GF-D8 (cell line): ENCODE data around the gene WDSUB1.

Experiments used
- DNase-seq: peaks from one replicate; lab custom pipeline; 2025; lab: John Stamatoyannopoulos, UW

Gene WDSUB1

DNA sequence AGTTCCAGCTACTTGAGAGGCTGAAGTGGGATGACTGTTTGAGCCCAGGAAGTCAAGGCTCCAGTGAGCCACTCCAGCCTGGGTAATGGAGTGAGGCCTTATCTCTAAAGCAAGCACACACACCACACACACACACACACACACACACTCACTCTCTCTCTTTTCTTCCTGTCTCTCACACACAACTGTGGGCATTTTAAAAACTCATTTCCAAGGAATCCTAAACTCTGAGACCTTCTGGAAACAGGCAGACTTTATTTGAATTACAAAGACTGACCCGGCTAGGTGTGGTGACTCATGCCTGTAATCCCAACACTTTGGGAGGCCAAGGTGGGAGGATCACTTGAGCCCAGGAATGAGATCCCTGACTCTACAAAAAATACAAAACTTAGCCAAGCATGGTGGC, 21.3 kb downstream of the WDSUB1 start:
- no peak for DNase-seq

DNA sequence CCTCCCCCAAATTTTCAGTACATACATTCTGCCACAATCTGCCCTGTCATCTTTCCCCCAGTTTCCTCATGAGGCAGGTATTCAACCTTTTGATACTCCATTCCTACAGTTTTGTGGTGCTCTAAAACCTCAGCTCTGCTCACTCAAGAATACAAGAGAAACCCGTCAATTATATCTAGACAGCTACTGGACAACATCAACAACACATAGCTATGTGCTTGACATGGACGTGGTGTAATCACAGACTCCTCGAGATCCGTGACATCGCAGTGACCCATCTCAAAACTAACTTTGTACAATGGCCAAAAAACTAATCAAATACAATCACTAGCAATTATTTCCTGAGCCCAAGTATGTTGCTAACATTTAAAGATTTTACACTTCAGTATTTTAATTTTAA, 23.6 kb downstream of the WDSUB1 start:
- DNase-seq = no peak

DNA sequence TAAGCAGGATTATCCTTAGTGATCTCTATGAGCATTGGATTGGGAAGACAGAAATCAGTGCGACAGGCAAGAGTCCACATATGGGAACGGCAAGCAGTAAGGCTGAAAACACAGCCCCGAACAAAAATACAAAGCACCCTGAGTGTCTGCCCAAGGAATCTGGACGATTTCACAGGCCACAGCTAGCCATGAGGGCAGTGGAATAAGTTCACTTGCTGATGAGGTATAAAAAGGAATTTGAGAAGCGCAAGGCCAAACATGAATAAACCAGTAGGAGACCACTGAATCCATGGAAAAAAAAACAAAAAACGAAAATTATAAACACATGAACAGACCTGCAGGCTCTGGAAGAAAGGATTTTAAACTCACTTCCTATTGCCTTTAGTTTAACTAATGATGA, 24.3 kb downstream of the WDSUB1 start:
- DNase-seq = no peak

DNA sequence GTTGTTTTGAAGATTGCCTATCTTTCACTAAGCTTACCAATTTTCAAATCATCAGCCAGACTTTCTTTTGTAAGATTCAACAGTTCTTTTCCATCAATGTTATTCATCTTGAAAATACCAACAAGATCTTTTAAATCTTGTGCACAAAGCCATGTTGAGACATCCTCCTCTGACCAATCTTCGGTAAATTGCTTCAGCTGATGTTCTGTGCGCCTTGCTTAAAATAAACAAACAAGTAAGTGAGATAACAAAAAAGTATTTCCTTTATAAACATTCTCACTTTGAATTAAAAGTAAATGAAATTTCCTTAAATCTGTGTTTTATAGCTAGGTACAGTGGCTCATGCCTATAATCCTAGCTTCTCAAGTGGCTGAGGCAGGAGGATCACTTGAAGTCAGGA, 30.3 kb downstream of the WDSUB1 start:
- no peak for DNase-seq

- no peak for DNase-seq
These were observed 33.6 kb downstream of the WDSUB1 start for GRCh38 chr2:159252905-159253304.

DNA sequence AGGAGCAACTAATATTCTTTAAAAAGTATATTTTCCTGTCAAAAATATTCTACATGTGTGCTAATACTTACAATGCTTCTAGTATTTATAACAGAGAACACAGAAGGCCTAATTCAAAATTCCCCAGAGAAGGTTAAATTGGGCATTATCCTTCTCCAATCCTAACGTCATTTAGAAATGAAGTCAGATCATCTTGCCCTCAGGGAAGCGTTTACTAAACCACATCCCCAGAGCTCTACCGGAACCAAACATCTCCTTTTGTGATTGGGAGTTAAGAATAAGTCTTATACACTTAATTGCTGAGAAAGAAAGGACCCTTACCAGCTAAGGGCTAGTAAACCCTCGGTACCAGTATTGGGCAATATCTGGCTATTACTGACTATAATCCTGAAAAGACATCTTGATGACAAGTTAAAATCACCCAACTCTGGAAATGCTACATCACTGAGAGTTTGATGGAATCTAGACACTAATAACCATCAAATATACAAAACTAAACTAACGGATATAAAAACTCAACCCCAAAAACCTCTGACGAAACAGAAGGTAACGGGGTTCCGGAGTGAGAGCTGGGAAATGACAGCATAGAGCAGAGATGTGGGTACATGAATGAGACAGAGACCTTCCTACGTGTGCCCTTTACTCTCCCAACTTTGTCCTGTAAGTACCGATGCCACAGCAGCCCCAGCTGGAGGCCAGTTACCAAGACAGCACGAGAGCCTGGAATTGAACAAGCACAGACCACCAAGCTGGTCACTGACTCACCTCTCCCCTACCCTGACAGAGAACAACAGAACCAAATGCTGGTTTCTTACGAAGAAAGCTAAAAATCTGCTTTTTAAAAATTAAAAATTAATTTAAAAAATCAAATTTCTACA, 35.0 kb downstream of the WDSUB1 start:
- DNase-seq = no peak

DNA sequence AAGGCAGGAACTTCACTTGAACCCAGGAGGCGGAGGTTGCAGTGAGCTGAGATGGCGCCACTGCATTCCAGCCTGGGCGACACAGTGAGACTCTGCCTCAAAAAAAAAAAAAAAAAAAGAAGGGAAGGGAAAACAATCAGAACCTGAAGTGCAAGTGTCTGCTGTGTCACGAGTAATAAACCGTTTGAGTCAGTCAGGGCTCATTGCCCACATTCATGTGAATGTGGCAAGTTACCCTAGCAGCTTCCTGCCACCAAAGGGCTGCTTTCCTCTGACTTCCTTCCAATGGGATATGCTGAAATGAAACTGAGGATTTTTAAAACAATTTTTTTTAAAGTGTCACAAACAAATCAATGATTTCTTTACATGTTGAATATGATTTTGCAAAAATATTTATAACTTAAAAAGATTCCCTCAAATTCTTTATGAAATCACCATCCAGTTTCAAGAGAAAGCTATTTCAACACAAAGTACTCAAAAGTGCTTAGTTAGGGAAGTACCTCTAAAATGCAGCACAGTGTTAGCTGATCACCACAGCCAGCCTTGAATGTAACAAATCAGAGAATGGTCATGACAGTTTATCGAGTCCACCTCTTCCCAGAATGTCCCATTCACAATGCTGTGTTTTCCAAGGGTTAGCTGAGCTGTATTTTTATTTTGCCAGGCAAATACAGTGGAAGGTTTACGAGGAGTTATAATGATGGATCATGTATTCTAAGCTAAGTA, 36.4 kb downstream of the WDSUB1 start:
- DNase-seq = peak; percentile 95

DNA sequence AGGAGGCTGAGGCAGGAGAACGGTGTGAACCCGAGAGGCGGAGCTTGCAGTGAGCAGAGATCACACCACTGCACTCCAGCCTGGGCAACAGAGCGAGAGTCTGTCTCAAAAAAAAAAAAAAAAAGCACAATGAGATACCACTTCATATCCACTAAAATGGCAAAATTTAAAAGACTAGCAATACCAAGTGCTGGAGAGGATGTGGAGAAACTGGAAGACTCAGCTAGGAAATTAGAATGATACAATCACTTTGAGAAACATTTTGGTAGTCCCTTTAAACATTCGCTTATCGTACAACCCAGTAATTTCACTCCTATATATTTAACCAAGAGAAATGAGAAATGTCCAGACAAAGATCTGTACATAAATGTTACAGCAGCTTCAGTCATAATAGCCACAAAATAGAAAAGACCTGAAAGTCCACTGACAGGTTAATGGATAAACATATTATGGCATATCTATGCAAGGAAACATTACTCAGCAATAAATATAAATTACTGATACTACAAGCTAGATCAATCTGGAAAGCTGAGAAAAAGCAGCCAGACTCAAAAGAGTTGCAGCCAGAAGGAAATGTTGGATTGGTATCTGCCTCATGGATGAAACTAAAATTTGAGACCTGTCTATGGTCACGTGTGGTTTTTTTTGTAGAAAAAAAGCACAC, 40.0 kb downstream of the WDSUB1 start:
- DNase-seq = no peak

- no peak for DNase-seq
These were observed 43.0 kb downstream of the WDSUB1 start for GRCh38 chr2:159243529-159243928.

DNA sequence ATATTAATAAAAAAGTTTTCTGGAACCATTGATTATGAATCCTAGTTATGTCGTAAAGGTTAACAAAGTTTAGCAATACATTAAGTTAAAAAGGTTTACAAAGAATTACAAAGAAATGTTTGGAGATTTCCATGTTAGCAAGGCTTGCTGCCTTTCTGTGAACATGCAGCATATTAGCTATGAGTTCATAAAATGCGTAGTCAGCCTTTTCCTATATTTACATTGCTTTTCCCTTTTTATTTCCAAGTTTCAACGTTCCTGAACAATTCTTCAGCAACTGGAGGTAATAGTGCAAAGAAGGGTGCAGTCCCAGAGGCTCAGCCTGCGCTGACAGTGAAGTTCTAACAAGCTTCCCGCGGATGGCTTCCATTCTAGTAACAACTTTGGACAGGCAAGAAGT, 51.6 kb downstream of the WDSUB1 start:
- DNase-seq = no peak

DNA sequence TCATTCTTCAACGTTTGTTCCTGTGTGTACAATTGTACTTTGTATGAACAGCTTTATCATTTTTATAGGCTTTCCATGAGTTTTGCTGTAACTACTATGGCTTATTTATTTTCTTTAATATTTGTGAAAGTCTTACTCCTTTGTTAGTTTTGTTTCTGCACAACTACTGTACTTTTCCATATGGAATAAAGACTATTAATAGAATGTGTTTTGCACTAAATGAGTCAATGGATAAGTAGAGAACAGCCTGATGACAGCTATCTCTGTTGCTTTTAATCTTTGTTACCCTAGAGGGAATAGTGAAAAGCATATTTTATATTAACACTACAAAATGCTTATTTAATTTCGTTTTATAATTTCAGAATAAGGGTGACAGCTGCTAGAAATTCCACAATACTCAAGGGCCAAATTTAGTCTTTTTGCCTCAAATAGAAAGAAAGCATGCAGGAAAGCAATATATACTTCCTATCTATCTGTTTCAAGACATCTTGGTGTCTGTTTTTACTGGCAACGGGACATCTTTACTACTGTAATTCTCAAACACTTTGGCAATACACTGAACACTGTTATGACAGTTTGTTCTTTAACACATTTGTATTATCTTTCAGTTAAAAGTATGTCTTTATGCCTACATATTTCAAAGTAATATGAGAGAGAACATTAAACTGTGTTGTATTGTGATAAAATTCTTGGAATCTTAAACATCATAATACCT, 53.9 kb downstream of the WDSUB1 start:
- DNase-seq = no peak

GRCh38 chr2:159230145-159230877, 56.2 kb downstream of the WDSUB1 start:
- DNase-seq = no peak

- DNase-seq = no peak
These were observed 56.9 kb downstream of the WDSUB1 start for GRCh38 chr2:159229476-159230144.

DNA sequence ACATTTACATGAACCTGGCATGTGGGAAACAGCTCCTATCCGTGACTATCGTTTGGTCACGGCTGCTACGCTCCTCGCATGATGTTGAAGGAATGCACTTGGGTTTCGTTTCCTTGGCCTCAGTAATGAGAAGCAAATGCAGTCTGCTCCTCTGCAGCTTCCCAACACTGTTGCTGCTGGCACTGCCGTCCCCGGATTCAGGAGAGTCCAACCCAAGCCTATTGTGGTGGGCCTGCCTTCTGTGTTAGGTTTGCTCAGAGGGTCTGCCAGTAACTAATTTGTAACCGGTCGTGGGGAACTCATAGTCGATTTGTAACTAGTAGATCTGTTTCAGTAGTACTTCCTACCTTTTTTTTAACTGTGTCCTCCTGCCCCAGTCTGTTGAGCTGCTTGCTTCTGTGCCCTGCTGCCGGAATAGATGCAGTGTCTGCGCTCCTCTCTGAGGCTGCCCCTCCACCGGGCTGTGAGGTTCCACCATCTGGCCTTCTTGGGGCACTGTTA, 58.4 kb downstream of the WDSUB1 start:
- DNase-seq = no peak

- no peak for DNase-seq
These were observed 59.0 kb downstream of the WDSUB1 start for GRCh38 chr2:159227467-159227866.

GRCh38 chr2:159226608-159227385, 59.7 kb downstream of the WDSUB1 start:
- DNase-seq = no peak

- DNase-seq = peak; percentile 35
These were observed 60.4 kb downstream of the WDSUB1 start for GRCh38 chr2:159226059-159226461.

- DNase-seq = no peak
These were observed 61.2 kb downstream of the WDSUB1 start for GRCh38 chr2:159225025-159226016.
